GM12865 (cell line): ENCODE results near the gene IP6K2.

Experiments
- DNase-seq: peaks from one replicate; pipeline ENCODE4 v3.0.0; 2010; ENCODE audit warnings: low read depth
- H3K4me3 ChIP-seq: 2 replicates; pipeline ENCODE4 v1.5.1; 2011; ENCODE audit warnings: mild to moderate bottlenecking, low read depth, low read length, control low read depth
- TF ChIP-seq, protein P1 (sequence below): IDR thresholded peaks from 2 replicates; pipeline ENCODE4 v1.5.1; 2011; ENCODE audit warnings: low read length, control low read depth, low read depth, inconsistent platforms; ENCODE audit not compliant: insufficient read depth; ENCODE audit errors: missing control alignments

The IP6K2 gene

DNA sequence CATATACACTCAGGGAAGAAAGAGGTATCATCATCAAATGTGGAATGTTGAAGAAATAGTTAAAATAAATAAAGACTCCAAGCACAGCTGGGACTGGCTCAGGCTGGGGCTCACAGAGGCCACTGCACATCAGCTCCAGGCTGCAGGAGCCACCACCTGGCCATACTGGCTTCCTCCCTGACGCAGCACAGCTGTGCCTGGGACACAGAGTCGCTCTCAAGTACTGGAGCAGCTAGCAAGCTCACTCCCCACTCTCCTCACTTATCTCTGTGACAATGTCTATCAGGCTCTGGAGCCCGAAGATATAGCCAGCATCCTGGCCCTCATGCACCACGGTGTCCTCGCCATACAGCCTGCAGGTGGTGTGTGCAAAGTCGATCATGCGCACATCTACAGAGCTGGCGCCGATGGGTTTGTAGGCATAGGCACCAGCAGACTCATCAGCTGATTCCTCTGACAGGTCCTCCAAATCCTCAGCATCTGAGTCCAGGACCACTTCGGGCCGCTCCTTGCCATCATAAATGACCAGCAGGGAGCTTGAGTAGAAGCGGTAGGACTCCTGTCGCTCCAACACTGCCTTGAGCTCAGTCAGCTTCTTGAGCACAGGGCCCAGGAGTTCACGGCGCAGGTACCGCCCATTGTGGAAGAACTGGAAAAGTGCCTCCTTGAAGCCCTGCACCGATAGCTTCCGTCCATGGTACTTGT is 28.8 kb downstream of the IP6K2 start:
- TF ChIP-seq, protein P1, sequence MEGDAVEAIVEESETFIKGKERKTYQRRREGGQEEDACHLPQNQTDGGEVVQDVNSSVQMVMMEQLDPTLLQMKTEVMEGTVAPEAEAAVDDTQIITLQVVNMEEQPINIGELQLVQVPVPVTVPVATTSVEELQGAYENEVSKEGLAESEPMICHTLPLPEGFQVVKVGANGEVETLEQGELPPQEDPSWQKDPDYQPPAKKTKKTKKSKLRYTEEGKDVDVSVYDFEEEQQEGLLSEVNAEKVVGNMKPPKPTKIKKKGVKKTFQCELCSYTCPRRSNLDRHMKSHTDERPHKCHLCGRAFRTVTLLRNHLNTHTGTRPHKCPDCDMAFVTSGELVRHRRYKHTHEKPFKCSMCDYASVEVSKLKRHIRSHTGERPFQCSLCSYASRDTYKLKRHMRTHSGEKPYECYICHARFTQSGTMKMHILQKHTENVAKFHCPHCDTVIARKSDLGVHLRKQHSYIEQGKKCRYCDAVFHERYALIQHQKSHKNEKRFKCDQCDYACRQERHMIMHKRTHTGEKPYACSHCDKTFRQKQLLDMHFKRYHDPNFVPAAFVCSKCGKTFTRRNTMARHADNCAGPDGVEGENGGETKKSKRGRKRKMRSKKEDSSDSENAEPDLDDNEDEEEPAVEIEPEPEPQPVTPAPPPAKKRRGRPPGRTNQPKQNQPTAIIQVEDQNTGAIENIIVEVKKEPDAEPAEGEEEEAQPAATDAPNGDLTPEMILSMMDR: no peak
- H3K4me3 ChIP-seq: no peak overlapping the region
- no peak for DNase-seq

DNA sequence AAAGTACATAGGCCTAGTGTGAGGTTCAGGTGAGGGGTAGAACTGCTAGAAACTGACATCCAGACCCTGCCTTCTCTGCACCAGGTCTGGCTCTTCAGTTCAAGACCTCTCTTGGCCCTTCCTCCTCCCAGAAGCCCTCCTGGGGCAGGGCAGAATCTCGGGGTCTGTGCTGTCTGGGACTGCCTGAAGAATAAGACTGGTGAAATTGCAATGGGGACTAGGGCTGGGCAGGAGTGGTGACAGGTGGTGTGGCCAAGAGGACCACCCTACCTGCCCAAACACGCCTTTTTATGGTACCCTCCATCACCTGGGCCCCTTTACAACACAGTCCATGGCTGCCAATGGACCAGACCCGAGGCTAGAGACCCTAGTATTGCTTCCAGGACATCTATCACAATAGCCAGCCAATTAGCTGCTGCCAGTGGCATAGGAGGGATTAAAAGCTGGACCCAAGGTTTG is 29.8 kb downstream of the IP6K2 start:
- H3K4me3 ChIP-seq: no peak overlapping the region
- TF ChIP-seq, protein P1: no peak
- DNase-seq: no peak

DNA sequence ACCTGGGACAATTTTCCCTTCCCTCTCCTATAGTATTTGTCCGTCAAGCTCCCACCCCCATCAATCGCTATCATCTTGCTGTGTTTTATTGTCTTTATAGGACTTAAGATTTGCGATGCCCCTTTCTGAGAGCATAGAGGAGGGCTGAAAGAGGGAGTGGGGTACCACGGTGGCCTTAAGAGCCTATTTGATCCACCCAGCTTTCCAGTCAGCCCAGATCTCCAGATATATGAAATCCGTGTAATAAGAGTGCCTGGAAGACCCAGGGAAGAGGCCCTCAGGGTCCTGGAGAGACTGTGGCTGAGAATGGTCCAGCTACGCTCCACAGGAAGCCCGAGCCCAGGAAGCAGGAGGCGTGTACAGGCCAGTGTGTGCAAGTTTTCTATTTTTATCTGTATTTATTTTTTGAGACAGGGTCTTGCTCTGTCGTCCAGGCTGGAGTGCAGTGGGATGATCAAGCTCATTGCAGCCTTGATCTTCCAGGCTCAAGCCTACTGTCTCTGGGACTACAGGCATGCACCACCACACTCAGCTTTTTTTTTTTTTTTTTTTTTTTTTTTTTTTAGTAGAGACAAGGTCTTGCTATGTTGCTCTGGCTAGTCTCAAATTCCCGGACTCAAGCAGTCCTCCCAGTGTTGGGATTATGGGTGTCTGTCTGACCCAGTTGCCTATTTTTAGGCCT is 30.3 kb downstream of the IP6K2 start:
- H3K4me3 ChIP-seq: no peak overlapping the region; the same call in 1 of the 2 replicates
- TF ChIP-seq, protein P1: no peak
- DNase-seq: no peak

DNA sequence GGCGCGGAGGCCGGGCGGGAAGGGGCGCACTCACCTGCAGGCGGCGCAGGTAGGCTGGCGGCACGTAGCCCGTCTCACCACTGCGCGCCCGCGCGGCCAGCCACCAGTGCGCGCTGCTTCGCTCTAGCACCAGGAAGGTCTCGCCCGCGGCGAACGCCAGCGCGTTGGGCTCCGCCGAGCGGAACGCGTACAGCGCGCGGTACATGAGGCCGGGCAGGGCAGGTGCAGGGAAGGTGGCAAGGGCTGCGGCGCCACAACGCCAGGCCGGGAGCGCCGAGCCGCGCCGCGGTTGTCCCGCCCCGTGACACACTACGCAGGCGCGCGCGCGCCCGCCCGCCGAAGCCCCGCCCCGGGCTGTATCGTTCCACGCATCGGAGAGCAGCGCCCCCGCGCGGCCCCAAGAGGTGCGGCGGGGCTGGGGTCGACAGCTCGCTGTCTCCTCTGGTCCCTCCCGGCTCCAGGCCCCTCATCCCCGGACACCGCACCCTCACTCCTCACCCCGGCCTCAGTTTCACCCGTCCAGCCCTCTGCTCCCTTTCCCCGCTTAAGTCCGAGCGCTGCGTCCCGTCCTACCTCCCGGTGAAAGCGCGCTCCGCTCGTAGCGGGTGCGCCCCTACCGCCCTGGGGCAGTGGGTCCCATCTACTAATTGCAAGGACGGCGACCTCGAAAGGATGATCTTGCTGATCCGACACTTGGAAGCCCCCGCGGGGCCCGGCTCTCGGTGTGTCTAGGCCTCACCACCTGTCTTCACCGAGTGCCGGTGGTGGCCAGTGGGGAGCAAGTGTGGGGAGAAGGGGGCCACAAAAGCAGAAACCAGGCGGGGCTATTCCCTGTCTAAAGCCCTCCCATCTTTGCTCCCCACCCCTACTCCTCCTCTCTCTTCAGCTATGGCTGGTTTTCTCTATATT is 31.2 kb downstream of the IP6K2 start, which contains the start of gene NCKIPSD:
Gene NCKIPSD, minus strand, starts transcription at position 313 of the 909 bp plus-strand sequence. Its CDS starts 108 bp downstream, at position 205.
- peak within 1 kb of the TSS; percentile 78 for H3K4me3 ChIP-seq
- TF ChIP-seq, protein P1: peak; percentile 86
- peak; percentile 91 for DNase-seq

DNA sequence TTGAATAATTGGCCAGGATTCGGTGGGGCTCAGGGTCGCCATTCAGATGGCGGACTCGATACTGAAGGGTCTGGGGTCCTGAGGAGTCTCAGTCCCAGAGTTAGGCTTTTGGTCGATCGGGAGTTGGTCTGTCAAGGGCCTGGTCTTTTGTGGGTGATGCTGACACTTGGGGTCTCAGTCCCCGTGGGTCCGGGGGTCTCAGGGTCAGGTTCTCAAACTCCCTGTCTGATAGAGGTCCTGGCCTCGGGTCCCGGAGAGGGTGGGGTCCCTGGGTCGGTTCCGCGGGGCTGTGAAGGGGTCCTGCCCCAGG is 31.8 kb downstream of the IP6K2 start:
- DNase-seq: no peak
- TF ChIP-seq, protein P1: no peak

DNA sequence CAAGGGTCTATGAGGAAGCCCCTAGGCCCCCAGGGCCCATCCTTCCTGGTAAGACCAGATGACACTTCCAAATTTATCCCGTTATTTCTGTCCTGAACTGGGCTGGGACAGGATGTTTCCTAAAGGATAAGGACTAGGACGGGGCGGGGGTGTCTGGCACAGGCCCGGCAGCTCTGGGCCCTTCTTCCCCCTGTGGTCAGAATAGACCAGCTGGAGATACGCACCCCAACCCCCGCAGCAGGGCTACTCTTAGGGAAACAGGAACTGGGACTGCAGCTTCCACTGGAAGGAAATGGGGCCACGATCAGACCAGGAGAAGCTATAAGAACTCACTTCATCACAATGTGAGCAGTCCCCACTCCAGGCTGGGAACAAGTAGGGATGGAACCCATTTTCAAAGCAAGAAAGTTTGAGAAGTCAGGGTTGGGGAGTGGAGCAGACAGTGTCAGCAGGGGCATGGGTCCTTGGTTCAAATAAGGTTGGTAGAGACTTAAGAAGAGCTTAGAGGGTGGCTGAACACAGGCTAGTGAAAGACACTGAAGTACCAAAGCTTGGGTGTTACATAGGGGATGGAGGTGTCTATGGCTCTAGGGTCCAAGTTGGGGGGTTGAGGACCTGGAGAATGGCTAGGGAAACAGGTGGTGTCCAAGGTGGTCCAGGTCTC is 32.4 kb downstream of the IP6K2 start:
- H3K4me3 ChIP-seq: peak overlapping the region; percentile 78
- TF ChIP-seq, protein P1: no peak
- DNase-seq: no peak

More for the DNA sequence above, 31.8 kb downstream of the IP6K2 start:
- H3K4me3 ChIP-seq: peak overlapping the region; percentile 78
